Adipocyte (in vitro differentiated cells): ENCODE results near the gene TEX28.
"Not testable (repeated sequence)": the region's sequence is repeated elsewhere in the genome, so short reads cannot be mapped to it uniquely, and the experiment has no call there.

Source experiments
- DNase-seq: peaks from one replicate; pipeline ENCODE4 v3.0.0-alpha.2; 2015; ENCODE audit warnings: low read depth
- H3K27me3 ChIP-seq: replicated peaks from 2 replicates; pipeline ENCODE4 v1.7.0; 2013; ENCODE audit warnings: mild to moderate bottlenecking, low read length, moderate library complexity; ENCODE audit not compliant: control insufficient read depth, insufficient read depth
- H3K36me3 ChIP-seq: 2 replicates; pipeline ENCODE4 v1.7.0; 2013; ENCODE audit warnings: low read length, mild to moderate bottlenecking, moderate library complexity; ENCODE audit not compliant: control insufficient read depth, insufficient read depth, severe bottlenecking
- H3K4me1 ChIP-seq: 2 replicates; pipeline ENCODE4 v1.7.0; 2013; ENCODE audit warnings: mild to moderate bottlenecking, low read length, moderate library complexity; ENCODE audit not compliant: control insufficient read depth, insufficient read depth
- H3K4me3 ChIP-seq: 2 replicates; pipeline ENCODE4 v1.7.0; 2013; ENCODE audit warnings: mild to moderate bottlenecking, low read length, moderate library complexity
- H3K9ac ChIP-seq: 2 replicates; pipeline ENCODE4 v1.7.0; 2013; ENCODE audit warnings: mild to moderate bottlenecking, low read length, moderate library complexity
- H3K9me3 ChIP-seq: 2 replicates; pipeline ENCODE4 v1.7.0; 2013; ENCODE audit warnings: mild to moderate bottlenecking, low read length, moderate library complexity; ENCODE audit not compliant: control insufficient read depth

TEX28 gene

GRCh38 chrX:154286406-154286805 lies 8.5 kb downstream of the TEX28 start:
- not testable (repeated sequence) for H3K4me3 ChIP-seq, H3K36me3 ChIP-seq, H3K9ac ChIP-seq, H3K4me1 ChIP-seq, DNase-seq, H3K9me3 ChIP-seq, H3K27me3 ChIP-seq

DNA sequence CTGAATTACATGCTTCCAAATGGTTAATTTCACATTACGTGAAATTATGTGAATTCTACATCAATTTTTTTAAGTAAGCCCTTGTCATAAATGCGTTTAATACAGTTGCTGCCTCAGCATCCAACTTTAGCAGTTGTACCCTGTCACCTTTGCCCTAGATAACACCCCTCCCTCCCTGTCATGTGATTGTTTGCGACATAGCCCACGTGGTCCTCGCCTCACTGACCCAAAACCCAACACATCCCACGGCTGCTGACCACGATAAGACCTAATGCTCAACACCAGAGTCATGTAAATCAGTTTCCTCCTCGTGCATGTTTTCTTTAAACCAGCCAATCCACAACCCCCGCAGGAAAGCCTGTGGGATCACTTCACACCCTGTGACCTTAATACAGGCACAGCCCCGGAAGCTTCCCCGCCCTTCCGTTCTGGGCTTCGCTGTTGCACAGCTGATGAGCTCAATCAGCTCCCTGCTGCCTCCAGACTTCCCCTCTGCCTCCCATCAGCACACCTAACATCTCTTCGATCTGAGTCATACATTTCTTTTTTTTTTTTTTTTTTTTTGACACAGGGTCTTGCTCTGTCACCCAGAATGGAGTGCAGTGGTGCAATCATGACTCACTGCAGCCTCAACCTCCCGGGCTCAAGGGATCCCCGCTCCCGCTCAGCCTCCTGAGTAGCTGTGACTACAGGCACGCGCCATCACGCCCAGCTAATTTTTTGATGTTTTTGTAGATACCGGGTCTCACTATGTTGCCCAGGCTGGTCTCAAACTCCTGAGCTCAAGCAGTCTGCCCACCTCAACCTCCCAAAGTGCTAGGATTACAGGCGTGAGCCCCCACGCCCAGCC lies 10.2 kb downstream of the TEX28 start:
- not testable (repeated sequence) for H3K9me3 ChIP-seq, H3K9ac ChIP-seq, H3K36me3 ChIP-seq, H3K4me3 ChIP-seq, H3K4me1 ChIP-seq, DNase-seq, H3K27me3 ChIP-seq

GRCh38 chrX:154269245-154269644 lies 25.7 kb downstream of the TEX28 start:
- not testable (repeated sequence) for H3K9me3 ChIP-seq, H3K4me1 ChIP-seq, H3K9ac ChIP-seq, H3K36me3 ChIP-seq, DNase-seq, H3K4me3 ChIP-seq, H3K27me3 ChIP-seq

DNA sequence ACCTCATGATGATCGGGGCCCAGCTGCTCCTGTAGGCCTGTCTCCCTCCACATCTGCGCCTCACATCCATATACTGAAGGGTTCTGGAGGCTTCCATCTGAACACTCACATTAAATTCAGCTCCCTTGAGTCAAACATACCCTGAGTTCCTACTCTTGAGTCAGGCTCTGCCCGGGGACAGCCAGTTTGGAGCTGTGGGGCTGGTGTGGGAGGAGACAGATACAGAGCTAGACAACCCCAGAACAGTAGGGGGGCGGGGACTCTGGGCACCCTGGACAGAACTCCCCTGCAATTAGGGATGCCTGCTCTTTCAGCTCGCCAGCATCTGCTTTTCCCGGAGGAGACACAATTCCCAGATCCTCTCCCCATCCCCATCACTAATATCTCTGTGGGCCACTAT lies 31.9 kb downstream of the TEX28 start:
- H3K4me1 ChIP-seq, H3K36me3 ChIP-seq, H3K4me3 ChIP-seq, H3K9me3 ChIP-seq, DNase-seq, H3K9ac ChIP-seq, H3K27me3 ChIP-seq: not testable (repeated sequence)

- DNase-seq, H3K4me1 ChIP-seq, H3K4me3 ChIP-seq: not testable (repeated sequence)
These were observed 36.2 kb downstream of the TEX28 start for GRCh38 chrX:154258711-154259110.

DNA sequence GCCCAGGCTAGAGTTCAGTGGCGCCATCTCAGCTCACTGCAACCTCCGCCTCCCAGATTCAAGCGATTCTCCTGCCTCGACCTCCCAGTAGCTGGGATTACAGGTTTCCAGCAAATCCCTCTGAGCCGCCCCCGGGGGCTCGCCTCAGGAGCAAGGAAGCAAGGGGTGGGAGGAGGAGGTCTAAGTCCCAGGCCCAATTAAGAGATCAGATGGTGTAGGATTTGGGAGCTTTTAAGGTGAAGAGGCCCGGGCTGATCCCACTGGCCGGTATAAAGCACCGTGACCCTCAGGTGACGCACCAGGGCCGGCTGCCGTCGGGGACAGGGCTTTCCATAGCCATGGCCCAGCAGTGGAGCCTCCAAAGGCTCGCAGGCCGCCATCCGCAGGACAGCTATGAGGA lies 37.6 kb downstream of the TEX28 start, which contains the start of gene OPN1MW3:
TSS of gene OPN1MW3 (plus strand) at position 301 of the 400 bp plus-strand sequence. CDS start at position 339, 38 bp downstream.
- not testable (repeated sequence) for H3K9ac ChIP-seq, H3K4me3 ChIP-seq, H3K27me3 ChIP-seq, H3K9me3 ChIP-seq, H3K36me3 ChIP-seq, H3K4me1 ChIP-seq, DNase-seq

More at GRCh38 chrX:154258711-154259110, 36.2 kb downstream of the TEX28 start:
- H3K9ac ChIP-seq, H3K9me3 ChIP-seq, H3K36me3 ChIP-seq, H3K27me3 ChIP-seq: not testable (repeated sequence)

- H3K9me3 ChIP-seq, DNase-seq, H3K36me3 ChIP-seq, H3K4me3 ChIP-seq, H3K4me1 ChIP-seq, H3K9ac ChIP-seq, H3K27me3 ChIP-seq: not testable (repeated sequence)
These were observed 46.8 kb downstream of the TEX28 start for GRCh38 chrX:154248076-154248475.

DNA sequence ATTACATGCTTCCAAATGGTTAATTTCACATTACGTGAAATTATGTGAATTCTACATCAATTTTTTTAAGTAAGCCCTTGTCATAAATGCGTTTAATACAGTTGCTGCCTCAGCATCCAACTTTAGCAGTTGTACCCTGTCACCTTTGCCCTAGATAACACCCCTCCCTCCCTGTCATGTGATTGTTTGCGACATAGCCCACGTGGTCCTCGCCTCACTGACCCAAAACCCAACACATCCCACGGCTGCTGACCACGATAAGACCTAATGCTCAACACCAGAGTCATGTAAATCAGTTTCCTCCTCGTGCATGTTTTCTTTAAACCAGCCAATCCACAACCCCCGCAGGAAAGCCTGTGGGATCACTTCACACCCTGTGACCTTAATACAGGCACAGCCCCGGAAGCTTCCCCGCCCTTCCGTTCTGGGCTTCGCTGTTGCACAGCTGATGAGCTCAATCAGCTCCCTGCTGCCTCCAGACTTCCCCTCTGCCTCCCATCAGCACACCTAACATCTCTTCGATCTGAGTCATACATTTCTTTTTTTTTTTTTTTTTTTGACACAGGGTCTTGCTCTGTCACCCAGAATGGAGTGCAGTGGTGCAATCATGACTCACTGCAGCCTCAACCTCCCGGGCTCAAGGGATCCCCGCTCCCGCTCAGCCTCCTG lies 47.4 kb downstream of the TEX28 start:
- not testable (repeated sequence) for H3K36me3 ChIP-seq, H3K27me3 ChIP-seq, H3K9me3 ChIP-seq, H3K4me3 ChIP-seq, H3K9ac ChIP-seq, H3K4me1 ChIP-seq, DNase-seq

DNA sequence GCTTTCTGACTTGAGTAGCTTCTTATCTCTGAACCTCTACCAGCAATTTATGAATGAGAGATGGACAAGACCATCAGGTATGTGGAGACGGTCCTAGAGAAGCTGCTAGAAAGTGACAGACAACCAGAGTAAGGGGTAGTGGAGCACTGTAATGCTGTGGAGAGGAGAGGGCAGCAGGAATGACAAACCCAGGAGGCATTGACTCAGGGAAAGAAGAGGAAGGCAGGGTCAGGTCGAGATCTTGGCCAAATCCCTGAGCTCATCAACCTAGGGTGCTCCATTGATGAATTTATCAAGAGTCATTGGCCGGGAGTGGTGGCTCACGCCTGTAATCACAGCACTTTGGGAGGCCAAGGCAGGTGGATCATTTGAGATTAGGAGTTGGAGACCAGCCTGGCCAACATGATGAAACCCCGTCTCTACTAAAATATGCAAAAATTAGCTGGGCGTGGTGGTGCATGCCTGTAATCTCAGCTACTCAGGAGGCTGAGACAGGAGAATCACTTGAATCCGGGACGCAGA lies 54.9 kb downstream of the TEX28 start:
- not testable (repeated sequence) for H3K4me3 ChIP-seq, H3K36me3 ChIP-seq, H3K9me3 ChIP-seq, H3K4me1 ChIP-seq, H3K27me3 ChIP-seq, H3K9ac ChIP-seq, DNase-seq

GRCh38 chrX:154238939-154239559 lies 55.9 kb downstream of the TEX28 start:
- not testable (repeated sequence) for H3K27me3 ChIP-seq, H3K4me1 ChIP-seq, DNase-seq, H3K9me3 ChIP-seq, H3K36me3 ChIP-seq, H3K9ac ChIP-seq, H3K4me3 ChIP-seq

- not testable (repeated sequence) for H3K4me3 ChIP-seq
These were observed 61.3 kb downstream of the TEX28 start for GRCh38 chrX:154233620-154234019.

More at GRCh38 chrX:154233620-154234019, 61.3 kb downstream of the TEX28 start:
- H3K27me3 ChIP-seq, H3K9me3 ChIP-seq, H3K36me3 ChIP-seq, H3K4me1 ChIP-seq, DNase-seq, H3K9ac ChIP-seq: not testable (repeated sequence)
